Upper lobe of left lung (tissue), 6 donors: ENCODE results near the gene ROPN1L. TPM values are rescaled to one million over a fixed set of nuclear protein-coding genes. Genes with fewer than 3 reads are reported as not detected.

Experiments used
- ATAC-seq, 2 donors: fragments of 200-7000 bp; cut with Tn5 transposase; one replicate each; pipeline ENCODE4 v1.9.1; 2022; ENCODE audit warnings: mild to moderate bottlenecking in 2 of 2, moderate library complexity in 2 of 2; ENCODE audit not compliant: low FRiP score in 2 of 2
- DNase-seq, 2 donors: peaks; one replicate each; pipeline ENCODE4 v3.0.0-alpha.2; 2019 to 2020
- H3K27ac ChIP-seq, 4 donors: fragments of 200-600 bp; sonication (generic); one replicate each; pipeline ENCODE4 v1.5.1; 2016 to 2019
- H3K27me3 ChIP-seq, 4 donors: fragments of 200-600 bp; sonication (generic); one replicate each; pipeline ENCODE4 v1.5.1; 2017 to 2019
- H3K36me3 ChIP-seq, 4 donors: fragments of 200-600 bp; sonication (generic); one replicate each; pipeline ENCODE4 v1.5.1; 2016 to 2019
- H3K4me1 ChIP-seq, 4 donors: fragments of 200-600 bp; sonication (generic); one replicate each; pipeline ENCODE4 v1.5.1; 2018 to 2019
- H3K4me3 ChIP-seq, 4 donors: fragments of 200-600 bp; sonication (generic); one replicate each; pipeline ENCODE4 v1.5.1; 2017 to 2019; ENCODE audit warnings: mild to moderate bottlenecking in 2 of 4, moderate library complexity in 1 of 4
- H3K9me3 ChIP-seq, 4 donors: fragments of 200-600 bp; sonication (generic); one replicate each; pipeline ENCODE4 v1.5.1; 2018 to 2019
- EP300 ChIP-seq, 4 donors: sonication (generic); formaldehyde crosslinking; IDR thresholded peaks; one replicate each; pipeline ENCODE4 v1.5.1; 2017; ENCODE audit warnings: antibody characterized with exemption in 4 of 4, control low read depth in 2 of 4
- POLR2A ChIP-seq, 4 donors: fragments of 450-650 bp; IDR thresholded peaks; one replicate each; pipeline ENCODE4 v1.5.1; 2016 to 2017; ENCODE audit warnings: antibody characterized with exemption in 4 of 4, mild to moderate bottlenecking in 2 of 4
- POLR2AphosphoS5 ChIP-seq, 2 donors: sonication (generic); formaldehyde crosslinking; IDR thresholded peaks; one replicate each; pipeline ENCODE4 v1.5.1; 2017; ENCODE audit warnings: antibody characterized with exemption in 2 of 2
- WGBS, 2 donors: methylation state at CpG; one replicate each; pipeline ENCODE4 v1.1.5; 2017 to 2018; 5-methylcytosine and 5-hydroxymethylcytosine counted together
- total RNA-seq, 6 donors: library from RNA; depleted of rRNA in 4 of 6; stranded (reverse); fragments of >200 nt in 4 of 6; gene quantifications; one replicate each; pipeline versions ENCODE4 v1.1.0 to v1.2.1, GENCODE V29; 2016 to 2021
- TF ChIP-seq, protein P1 (sequence below), 6 experiments: fragments of 450-650 bp in 4 of 6; fragments of 200-600 bp in 2 of 6; sonication (generic) in 2 of 6; IDR thresholded peaks; one replicate each; pipeline ENCODE4 v1.5.1; 2016 to 2019; ENCODE audit warnings: antibody characterized with exemption in 6 of 6
- donor health status: DM: no; HTN: no; CAD: no; lungs with moderate emphysema.
- donor health status: DM: no; HTN: yes; CAD: no; lungs with severe emphysema.

Gene ROPN1L
- total RNA-seq, 6 donors from 2014 or later, result 0.89 to 70.3 (median 13.6) TPM

DNA sequence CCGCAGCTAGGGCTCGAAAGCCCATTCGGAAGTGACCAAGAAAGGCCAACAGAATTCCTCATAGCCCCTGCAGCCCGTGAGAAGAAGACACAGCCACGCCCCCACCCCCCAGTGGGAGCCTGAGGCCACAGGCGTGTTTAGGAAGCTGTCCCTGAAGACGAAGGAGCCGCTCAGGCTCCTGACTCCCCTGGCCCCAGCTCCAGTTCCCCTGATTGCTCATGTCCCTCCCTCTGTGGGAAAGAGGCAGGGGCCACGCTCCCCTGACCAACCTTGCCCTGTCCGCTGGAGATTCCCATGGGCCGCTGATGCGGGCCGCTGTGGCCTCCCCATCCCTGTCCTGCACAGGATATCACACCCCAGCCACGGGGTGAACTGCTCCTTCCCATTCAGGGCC, 13.6 kb downstream of the ROPN1L start:
- H3K4me1 ChIP-seq, result peaks cover 21 to 39% (median 32%) of the 10 kb centered on the region in 4 donors
- WGBS, 2 donors, result 89 to 91% methylated on average over 12 to 14 of the region's 14 CpGs
- no peak overlapping the region for H3K27ac ChIP-seq
- TF ChIP-seq POLR2AphosphoS5 (IDR thresholded peaks at IDR 0.05) (no peak), POLR2A (IDR thresholded peaks at IDR 0.05) (no peak), EP300 (IDR thresholded peaks at IDR 0.05) (no peak)
- TF ChIP-seq, protein P1, sequence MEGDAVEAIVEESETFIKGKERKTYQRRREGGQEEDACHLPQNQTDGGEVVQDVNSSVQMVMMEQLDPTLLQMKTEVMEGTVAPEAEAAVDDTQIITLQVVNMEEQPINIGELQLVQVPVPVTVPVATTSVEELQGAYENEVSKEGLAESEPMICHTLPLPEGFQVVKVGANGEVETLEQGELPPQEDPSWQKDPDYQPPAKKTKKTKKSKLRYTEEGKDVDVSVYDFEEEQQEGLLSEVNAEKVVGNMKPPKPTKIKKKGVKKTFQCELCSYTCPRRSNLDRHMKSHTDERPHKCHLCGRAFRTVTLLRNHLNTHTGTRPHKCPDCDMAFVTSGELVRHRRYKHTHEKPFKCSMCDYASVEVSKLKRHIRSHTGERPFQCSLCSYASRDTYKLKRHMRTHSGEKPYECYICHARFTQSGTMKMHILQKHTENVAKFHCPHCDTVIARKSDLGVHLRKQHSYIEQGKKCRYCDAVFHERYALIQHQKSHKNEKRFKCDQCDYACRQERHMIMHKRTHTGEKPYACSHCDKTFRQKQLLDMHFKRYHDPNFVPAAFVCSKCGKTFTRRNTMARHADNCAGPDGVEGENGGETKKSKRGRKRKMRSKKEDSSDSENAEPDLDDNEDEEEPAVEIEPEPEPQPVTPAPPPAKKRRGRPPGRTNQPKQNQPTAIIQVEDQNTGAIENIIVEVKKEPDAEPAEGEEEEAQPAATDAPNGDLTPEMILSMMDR (IDR thresholded peaks at IDR 0.05), result no peak
- ATAC-seq (no peak), DNase-seq (no peak)
- H3K4me3 ChIP-seq, result no peak overlapping the region
- H3K9me3 ChIP-seq, result no peaks in the 10 kb centered on the region
- no peaks in the 10 kb centered on the region for H3K36me3 ChIP-seq
- no peaks in the 10 kb centered on the region for H3K27me3 ChIP-seq

DNA sequence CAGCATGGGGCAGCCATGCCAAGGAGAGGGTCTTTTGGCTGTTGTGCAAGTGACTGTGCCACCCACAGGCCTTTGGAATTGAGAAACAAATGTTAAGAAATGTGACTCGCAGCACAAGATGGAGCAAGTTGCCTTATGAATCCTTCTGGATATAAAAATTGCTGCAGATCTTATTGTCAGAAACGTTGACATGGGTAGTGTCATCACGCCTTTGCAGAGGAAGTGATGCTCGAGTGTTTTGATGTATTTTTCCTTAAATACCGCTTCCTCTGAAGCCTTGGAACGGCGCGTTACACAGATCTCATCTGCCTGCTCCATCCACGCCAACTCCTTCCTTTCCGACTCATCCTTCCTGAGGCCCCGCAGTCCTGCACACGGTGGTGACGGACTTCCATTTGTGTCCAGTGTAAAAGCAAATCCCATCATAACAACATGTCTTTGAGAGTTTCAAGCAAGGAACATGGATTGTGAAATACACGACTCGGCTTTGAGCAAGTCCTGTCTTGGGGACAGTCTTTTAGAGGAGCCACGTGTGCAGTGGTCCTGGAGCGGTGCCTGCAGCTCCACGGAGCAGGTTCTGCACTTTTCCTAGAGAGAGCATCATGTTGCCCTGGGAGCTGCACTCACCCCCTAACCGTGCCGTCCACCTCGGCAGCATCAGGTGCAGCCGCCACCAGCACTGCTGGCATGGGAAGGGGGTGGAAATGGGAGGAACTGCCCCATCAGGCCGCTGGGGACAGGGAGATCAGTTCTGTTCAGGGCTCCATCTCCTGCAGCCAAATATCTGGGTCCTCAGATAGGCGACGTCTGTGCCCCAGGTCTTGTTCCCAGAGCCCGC, 15.1 kb downstream of the ROPN1L start:
- no peak for ATAC-seq
- no peak for DNase-seq
- H3K27me3 ChIP-seq, result no peaks in the 10 kb centered on the region
- TF ChIP-seq EP300 (IDR thresholded peaks at IDR 0.05) (peak in 2 of 4 donors; percentile 2 to 39), POLR2AphosphoS5 (IDR thresholded peaks at IDR 0.05) (peak in 1 of 2 donors; percentile 42), POLR2A (IDR thresholded peaks at IDR 0.05) (no peak)
- TF ChIP-seq, protein P1 (IDR thresholded peaks at IDR 0.05), result no peak
- no peaks in the 10 kb centered on the region for H3K9me3 ChIP-seq
- H3K4me3 ChIP-seq, result no peak overlapping the region
- no peaks in the 10 kb centered on the region for H3K36me3 ChIP-seq
- H3K4me1 ChIP-seq, result peaks cover 24 to 47% (median 37%) of the 10 kb centered on the region in 4 donors
- H3K27ac ChIP-seq, result peak overlapping the region in 1 of 4 donors; percentile 64
- 61 to 62% methylated on average over 18 to 26 of the region's 26 CpGs for WGBS, 2 donors

DNA sequence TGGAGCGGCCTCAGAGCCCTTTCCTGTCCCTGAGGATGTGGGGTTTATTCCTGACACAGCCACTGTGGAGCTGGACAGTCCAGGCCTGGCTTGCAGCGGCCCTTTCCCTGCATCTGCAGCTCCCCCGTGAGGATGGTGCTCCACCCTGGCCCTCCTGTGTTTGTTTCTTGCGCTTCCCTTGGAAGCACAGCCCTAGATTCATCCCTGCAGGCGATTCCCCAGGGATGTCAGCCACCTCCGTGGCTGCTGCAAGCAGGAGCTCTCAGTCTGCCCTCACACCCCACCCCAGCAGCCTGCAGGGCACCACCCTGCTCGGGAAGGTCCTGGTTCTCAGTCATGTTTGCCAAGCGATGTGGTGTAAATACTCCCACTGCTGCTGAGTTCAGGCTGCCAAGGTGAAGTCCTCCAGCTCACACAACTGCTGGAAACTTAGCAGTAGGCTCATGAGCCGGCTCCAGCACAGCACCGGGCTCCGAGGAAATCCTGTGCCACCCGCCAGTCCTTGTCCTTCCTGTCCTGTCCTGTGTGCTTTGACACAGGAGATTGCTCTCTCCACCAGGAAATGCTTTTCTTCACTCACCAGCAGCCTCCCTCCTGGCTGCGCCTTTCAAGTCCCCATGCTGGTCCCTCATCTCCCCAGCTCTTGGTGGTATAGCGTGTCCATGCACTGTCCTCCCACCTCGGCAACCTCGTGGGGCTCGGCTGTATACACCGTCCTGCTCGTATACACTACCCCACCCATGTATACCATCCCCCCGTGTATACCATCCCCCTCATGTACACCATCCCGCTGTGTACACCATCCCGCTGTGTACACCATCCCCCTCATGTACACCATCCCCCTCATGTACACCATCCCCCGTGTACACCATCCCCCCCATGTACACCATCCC, 16.2 kb downstream of the ROPN1L start:
- no peak for TF ChIP-seq POLR2A (IDR thresholded peaks at IDR 0.05)
- no peak for TF ChIP-seq POLR2AphosphoS5 (IDR thresholded peaks at IDR 0.05)
- no peak for TF ChIP-seq EP300 (IDR thresholded peaks at IDR 0.05)
- TF ChIP-seq, protein P1 (IDR thresholded peaks at IDR 0.05), result no peak
- Histone ChIP-seq H3K27me3 (no peaks in the 10 kb centered on the region), H3K4me1 (peaks cover 24 to 42% (median 34%) of the 10 kb centered on the region in 4 donors), H3K27ac (peak overlapping the region in 2 of 4 donors; percentile 24 to 64), H3K36me3 (no peaks in the 10 kb centered on the region), H3K9me3 (no peaks in the 10 kb centered on the region), H3K4me3 (no peak overlapping the region)
- DNase-seq (no peak), ATAC-seq (peak; percentile 2 to 30)
- WGBS, 2 donors, result 65 to 67% methylated on average over 18 to 22 of the region's 23 CpGs

DNA sequence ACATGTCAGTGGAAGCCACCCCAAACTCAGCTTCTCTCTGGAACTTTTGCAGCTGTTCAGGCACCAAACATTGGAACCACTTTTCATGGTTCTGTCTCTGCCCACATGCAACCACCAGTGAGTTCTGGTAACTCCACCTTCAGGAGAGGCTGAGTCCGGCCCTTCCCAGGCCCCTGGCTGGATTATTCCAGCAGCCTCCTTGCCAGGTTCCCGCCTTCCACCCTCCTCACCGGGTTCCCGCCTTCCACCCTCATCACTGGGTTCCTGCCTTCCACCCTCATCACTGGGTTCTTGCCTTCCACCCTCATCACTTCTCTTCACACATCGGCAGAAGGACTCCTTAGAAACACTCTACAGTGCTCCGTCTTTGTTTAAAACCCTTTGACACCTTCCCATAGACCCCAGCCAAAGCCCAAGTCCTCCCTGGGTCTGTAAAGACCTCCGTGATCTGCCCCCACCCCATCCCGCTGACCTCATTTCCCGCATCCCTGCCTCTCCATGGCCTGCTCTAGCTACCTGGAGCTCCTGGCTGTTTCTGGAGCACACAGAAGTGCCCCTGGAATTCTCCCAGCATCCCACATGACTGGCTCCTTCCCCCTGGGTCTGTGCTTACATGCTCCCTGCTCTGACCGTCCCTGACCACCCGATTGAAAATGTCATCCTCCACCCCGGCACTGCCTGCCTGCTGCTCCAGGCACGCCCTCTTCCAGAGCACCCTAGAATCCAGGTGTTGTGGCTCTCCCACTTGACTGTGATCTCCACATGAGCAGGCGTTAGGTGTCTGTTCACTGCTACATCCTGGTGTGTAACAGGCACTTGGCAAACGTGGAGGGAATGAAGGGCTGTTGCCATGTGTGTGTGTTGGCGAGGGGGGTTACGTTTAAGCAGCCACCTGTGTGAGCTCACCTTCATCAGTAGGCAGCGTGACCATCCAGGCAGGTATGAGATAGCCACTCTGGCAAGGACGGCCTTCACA, 17.7 kb downstream of the ROPN1L start:
- H3K4me3 ChIP-seq, result no peak overlapping the region
- DNase-seq, result no peak

More for the DNA sequence above, 17.7 kb downstream of the ROPN1L start:
- no peaks in the 10 kb centered on the region for H3K36me3 ChIP-seq
- no peak for ATAC-seq
- H3K27me3 ChIP-seq, result no peaks in the 10 kb centered on the region
- no peak overlapping the region for H3K27ac ChIP-seq
- H3K4me1 ChIP-seq, result peaks cover 17 to 36% (median 28%) of the 10 kb centered on the region in 4 donors
- 86 to 91% methylated on average over 19 of the region's 19 CpGs for WGBS, 2 donors
- TF ChIP-seq POLR2AphosphoS5 (IDR thresholded peaks at IDR 0.05) (no peak), EP300 (IDR thresholded peaks at IDR 0.05) (no peak), POLR2A (IDR thresholded peaks at IDR 0.05) (no peak)
- TF ChIP-seq, protein P1 (IDR thresholded peaks at IDR 0.05), result no peak
- H3K9me3 ChIP-seq, result no peaks in the 10 kb centered on the region
